HEK293 (cell line): ENCODE data around the gene CRTAC1.

Source experiments
- CTCF ChIA-PET: fragments of 350-600 bp; formaldehyde crosslinking; extraction: SDS; loops from one replicate; lab custom pipeline; 2021; ENCODE audit warnings: antibody characterized with exemption; lab: Yijun Ruan, JAX
- POLR2A ChIA-PET: fragments of 300-600 bp; formaldehyde crosslinking; extraction: SDS; loops from one replicate; lab custom pipeline; 2020; ENCODE audit warnings: antibody characterized with exemption, inconsistent platforms; lab: Yijun Ruan, JAX
- H3K27ac ChIP-seq: fragments of 200-500 bp; sonication (Bioruptor generic); 2 replicates; pipeline ENCODE4 v1.5.1; 2014; ENCODE audit warnings: low read depth, low read length, control low read depth, inconsistent platforms; ENCODE audit errors: extremely low read depth
- H3K36me3 ChIP-seq, 2 experiments: fragments of 200-500 bp in 1 of 2; sonication (Bioruptor generic) in 1 of 2; 1 replicate in 1 of 2; 2 replicates in 1 of 2; pipeline ENCODE4 v1.5.1; 2014 to 2017; ENCODE audit warnings: inconsistent platforms in 2 of 2, low read length in 2 of 2; ENCODE audit not compliant: control insufficient read depth in 2 of 2, insufficient read depth in 1 of 2
- H3K4me1 ChIP-seq: fragments of 200-500 bp; sonication (Bioruptor generic); 2 replicates; pipeline ENCODE4 v1.5.1; 2014; ENCODE audit warnings: mild to moderate bottlenecking, low read length, inconsistent platforms; ENCODE audit not compliant: control insufficient read depth, insufficient read depth
- H3K4me3 ChIP-seq: 2 replicates; pipeline ENCODE4 v1.5.1; 2011; ENCODE audit warnings: low read depth, mild to moderate bottlenecking, control low read depth, low read length, moderate library complexity
- H3K9me3 ChIP-seq: fragments of 200-500 bp; sonication (Bioruptor generic); 2 replicates; pipeline ENCODE4 v1.5.1; 2014; ENCODE audit warnings: low read depth, low read length, inconsistent platforms; ENCODE audit not compliant: control insufficient read depth, insufficient read depth
- GLI4 ChIP-seq: fragments of 450-650 bp; formaldehyde crosslinking; IDR thresholded peaks from 2 replicates; pipeline ENCODE4 v1.5.1; 2016; ENCODE audit warnings: missing biosample characterization, missing genetic modification characterization
- KLF1 ChIP-seq: fragments of 450-650 bp; formaldehyde crosslinking; IDR thresholded peaks from 2 replicates; pipeline ENCODE4 v1.5.1; 2016; ENCODE audit warnings: missing biosample characterization, missing genetic modification characterization
- KLF7 ChIP-seq: fragments of 450-650 bp; formaldehyde crosslinking; IDR thresholded peaks from 2 replicates; pipeline ENCODE4 v1.5.1; 2016; ENCODE audit warnings: missing biosample characterization, missing genetic modification characterization, borderline replicate concordance
- MYNN ChIP-seq: fragments of 450-650 bp; formaldehyde crosslinking; IDR thresholded peaks from 2 replicates; pipeline ENCODE4 v1.5.1; 2016; ENCODE audit warnings: missing biosample characterization, missing genetic modification characterization, borderline replicate concordance
- PRDM1 ChIP-seq: fragments of 450-650 bp; formaldehyde crosslinking; IDR thresholded peaks from 2 replicates; pipeline ENCODE4; 2016; ENCODE audit warnings: missing biosample characterization, missing genetic modification characterization
- RBAK ChIP-seq: fragments of 450-650 bp; formaldehyde crosslinking; IDR thresholded peaks from 2 replicates; pipeline ENCODE4 v1.5.1; 2016; ENCODE audit warnings: missing biosample characterization, missing genetic modification characterization
- TRIM28 ChIP-seq: IDR thresholded peaks from 2 replicates; pipeline ENCODE4 v1.6.1; 2011; ENCODE audit warnings: low read length, control low read depth, borderline replicate concordance
- ZFP41 ChIP-seq: fragments of 450-650 bp; formaldehyde crosslinking; IDR thresholded peaks from 2 replicates; pipeline ENCODE4 v1.5.1; 2016; ENCODE audit warnings: missing biosample characterization, missing genetic modification characterization, borderline replicate concordance
- ZNF10 ChIP-seq: fragments of 450-650 bp; formaldehyde crosslinking; IDR thresholded peaks from 2 replicates; pipeline ENCODE4 v1.5.1; 2017; ENCODE audit warnings: missing biosample characterization, missing genetic modification characterization
- ZNF112 ChIP-seq: fragments of 450-650 bp; formaldehyde crosslinking; IDR thresholded peaks from 2 replicates; pipeline ENCODE4 v1.5.0; 2017; ENCODE audit warnings: missing biosample characterization, missing genetic modification characterization
- ZNF121 ChIP-seq: fragments of 450-650 bp; formaldehyde crosslinking; IDR thresholded peaks from 2 replicates; pipeline ENCODE4 v1.5.1; 2016; ENCODE audit warnings: missing biosample characterization, missing genetic modification characterization
- ZNF157 ChIP-seq: fragments of 450-650 bp; formaldehyde crosslinking; IDR thresholded peaks from 2 replicates; pipeline ENCODE4 v1.5.1; 2016; ENCODE audit warnings: missing biosample characterization, missing genetic modification characterization
- ZNF169 ChIP-seq: fragments of 450-650 bp; formaldehyde crosslinking; IDR thresholded peaks from 2 replicates; pipeline ENCODE4 v1.5.1; 2016; ENCODE audit warnings: missing biosample characterization, missing genetic modification characterization
- ZNF202 ChIP-seq: fragments of 450-650 bp; formaldehyde crosslinking; IDR thresholded peaks from 2 replicates; pipeline ENCODE4 v1.5.1; 2016; ENCODE audit warnings: missing biosample characterization, missing genetic modification characterization, borderline replicate concordance
- ZNF292 ChIP-seq: fragments of 450-650 bp; formaldehyde crosslinking; IDR thresholded peaks from 2 replicates; pipeline ENCODE4 v1.5.1; 2016; ENCODE audit warnings: low read depth, missing biosample characterization, missing genetic modification characterization, borderline replicate concordance
- ZNF335 ChIP-seq: fragments of 450-650 bp; formaldehyde crosslinking; conservative IDR thresholded peaks from 2 replicates; pipeline ENCODE4 v1.5.1; 2016; ENCODE audit warnings: missing biosample characterization, missing genetic modification characterization
- ZNF350 ChIP-seq: fragments of 450-650 bp; formaldehyde crosslinking; IDR thresholded peaks from 2 replicates; pipeline ENCODE4 v1.5.0; 2017; ENCODE audit warnings: missing biosample characterization, mild to moderate bottlenecking, missing genetic modification characterization
- ZNF354C ChIP-seq: fragments of 450-650 bp; formaldehyde crosslinking; IDR thresholded peaks from 2 replicates; pipeline ENCODE4 v1.5.1; 2016; ENCODE audit warnings: missing biosample characterization, missing genetic modification characterization, low read depth, borderline replicate concordance
- ZNF510 ChIP-seq: fragments of 450-650 bp; formaldehyde crosslinking; IDR thresholded peaks from 2 replicates; pipeline ENCODE4 v1.5.1; 2018; ENCODE audit warnings: mild to moderate bottlenecking, missing genetic modification characterization, missing biosample characterization; ENCODE audit not compliant: insufficient replicate concordance
- ZNF558 ChIP-seq: fragments of 450-650 bp; formaldehyde crosslinking; IDR thresholded peaks from 2 replicates; pipeline ENCODE4 v1.5.1; 2016; ENCODE audit warnings: missing biosample characterization, missing genetic modification characterization
- ZNF677 ChIP-seq: fragments of 450-650 bp; IDR thresholded peaks from 2 replicates; pipeline ENCODE4 v1.5.0; 2018; ENCODE audit warnings: missing biosample characterization, mild to moderate bottlenecking, missing genetic modification characterization, moderate library complexity
- ZSCAN16 ChIP-seq: fragments of 450-650 bp; formaldehyde crosslinking; IDR thresholded peaks from 2 replicates; pipeline ENCODE4 v1.5.1; 2016; ENCODE audit warnings: missing biosample characterization, missing genetic modification characterization
- ZSCAN30 ChIP-seq: fragments of 450-650 bp; IDR thresholded peaks from 2 replicates; pipeline ENCODE4 v1.5.1; 2018; ENCODE audit warnings: missing biosample characterization, mild to moderate bottlenecking, missing genetic modification characterization, moderate library complexity
- TF ChIP-seq, protein P1 (sequence below): fragments of 450-650 bp; formaldehyde crosslinking; IDR thresholded peaks from 2 replicates; pipeline ENCODE4 v1.5.1; 2016; ENCODE audit warnings: missing biosample characterization, missing genetic modification characterization
- TF ChIP-seq, protein P2 (sequence below): fragments of 450-650 bp; formaldehyde crosslinking; IDR thresholded peaks from 2 replicates; pipeline ENCODE4 v1.5.1; 2016; ENCODE audit warnings: missing biosample characterization, missing genetic modification characterization
- TF ChIP-seq, protein P3 (sequence below): fragments of 450-650 bp; formaldehyde crosslinking; IDR thresholded peaks from 2 replicates; pipeline ENCODE4 v1.5.1; 2017; ENCODE audit warnings: missing biosample characterization, missing genetic modification characterization
- TF ChIP-seq, protein P4 (sequence below): fragments of 450-650 bp; formaldehyde crosslinking; IDR thresholded peaks from 2 replicates; pipeline ENCODE4 v1.5.1; 2016; ENCODE audit warnings: missing biosample characterization, missing genetic modification characterization
- TF ChIP-seq, protein P5 (sequence below): IDR thresholded peaks from 2 replicates; pipeline ENCODE4 v1.6.1; 2011; ENCODE audit warnings: mild to moderate bottlenecking, low read depth, low read length, borderline replicate concordance
- TF ChIP-seq, protein P6 (sequence below): fragments of 450-650 bp; formaldehyde crosslinking; IDR thresholded peaks from 2 replicates; pipeline ENCODE4 v1.5.1; 2016; ENCODE audit warnings: missing biosample characterization, missing genetic modification characterization

The CRTAC1 gene

DNA sequence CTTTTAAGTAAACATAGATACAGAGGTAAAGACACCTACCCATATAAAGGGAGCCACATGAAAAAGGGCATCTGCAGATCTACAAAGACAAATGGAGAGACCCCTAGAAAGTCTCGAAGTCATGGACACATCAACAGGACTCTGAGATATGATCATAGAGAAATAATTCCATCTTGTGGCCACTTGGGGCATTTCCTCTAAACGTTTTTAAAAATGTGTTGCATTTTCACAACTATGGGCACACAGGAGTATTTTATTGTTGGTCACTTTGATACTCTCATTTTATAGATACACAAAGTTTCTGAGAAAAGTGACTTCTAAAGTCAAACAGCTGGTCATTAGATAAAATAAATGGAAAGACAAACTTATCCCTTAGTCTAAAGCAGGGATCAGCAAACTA is 87.1 kb downstream of the CRTAC1 start:
- ChIA-PET CTCF (interaction anchor here (0.7 to 1.2 kb wide), 3 partner anchors 28 to 98 kb away, joined by 3 to 4 read pairs (median 3); no protein-coding TSS in a partner anchor), POLR2A (no interaction called here)
- H3K4me3 ChIP-seq = no peak overlapping the region
- no peak for TF ChIP-seq ZNF350 (tag by site-specific recombination)
- no peak for TF ChIP-seq KLF7 (tag by site-specific recombination)
- TF ChIP-seq, protein P1, sequence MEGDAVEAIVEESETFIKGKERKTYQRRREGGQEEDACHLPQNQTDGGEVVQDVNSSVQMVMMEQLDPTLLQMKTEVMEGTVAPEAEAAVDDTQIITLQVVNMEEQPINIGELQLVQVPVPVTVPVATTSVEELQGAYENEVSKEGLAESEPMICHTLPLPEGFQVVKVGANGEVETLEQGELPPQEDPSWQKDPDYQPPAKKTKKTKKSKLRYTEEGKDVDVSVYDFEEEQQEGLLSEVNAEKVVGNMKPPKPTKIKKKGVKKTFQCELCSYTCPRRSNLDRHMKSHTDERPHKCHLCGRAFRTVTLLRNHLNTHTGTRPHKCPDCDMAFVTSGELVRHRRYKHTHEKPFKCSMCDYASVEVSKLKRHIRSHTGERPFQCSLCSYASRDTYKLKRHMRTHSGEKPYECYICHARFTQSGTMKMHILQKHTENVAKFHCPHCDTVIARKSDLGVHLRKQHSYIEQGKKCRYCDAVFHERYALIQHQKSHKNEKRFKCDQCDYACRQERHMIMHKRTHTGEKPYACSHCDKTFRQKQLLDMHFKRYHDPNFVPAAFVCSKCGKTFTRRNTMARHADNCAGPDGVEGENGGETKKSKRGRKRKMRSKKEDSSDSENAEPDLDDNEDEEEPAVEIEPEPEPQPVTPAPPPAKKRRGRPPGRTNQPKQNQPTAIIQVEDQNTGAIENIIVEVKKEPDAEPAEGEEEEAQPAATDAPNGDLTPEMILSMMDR (tag by site-specific recombination) = no peak
- TF ChIP-seq ZNF335 (tag by site-specific recombination) = no peak
- no peak for TF ChIP-seq ZNF121
- no peak for TF ChIP-seq ZNF558 (tag by site-specific recombination)
- no peak for TF ChIP-seq ZSCAN16 (tag by site-specific recombination)
- TF ChIP-seq, protein P2, sequence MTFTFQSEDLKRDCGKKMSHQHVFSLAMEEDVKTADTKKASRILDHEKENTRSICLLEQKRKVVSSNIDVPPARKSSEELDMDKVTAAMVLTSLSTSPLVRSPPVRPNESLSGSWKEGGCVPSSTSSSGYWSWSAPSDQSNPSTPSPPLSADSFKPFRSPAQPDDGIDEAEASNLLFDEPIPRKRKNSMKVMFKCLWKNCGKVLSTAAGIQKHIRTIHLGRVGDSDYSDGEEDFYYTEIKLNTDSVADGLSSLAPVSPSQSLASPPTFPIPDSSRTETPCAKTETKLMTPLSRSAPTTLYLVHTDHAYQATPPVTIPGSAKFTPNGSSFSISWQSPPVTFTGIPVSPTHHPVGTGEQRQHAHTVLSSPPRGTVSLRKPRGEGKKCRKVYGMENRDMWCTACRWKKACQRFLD (tag by site-specific recombination) = no peak
- no peak for TF ChIP-seq KLF1 (tag by site-specific recombination)
- TF ChIP-seq ZNF10 (tag by site-specific recombination) = no peak
- no peak for TF ChIP-seq ZFP41 (tag by site-specific recombination)
- TF ChIP-seq, protein P3, sequence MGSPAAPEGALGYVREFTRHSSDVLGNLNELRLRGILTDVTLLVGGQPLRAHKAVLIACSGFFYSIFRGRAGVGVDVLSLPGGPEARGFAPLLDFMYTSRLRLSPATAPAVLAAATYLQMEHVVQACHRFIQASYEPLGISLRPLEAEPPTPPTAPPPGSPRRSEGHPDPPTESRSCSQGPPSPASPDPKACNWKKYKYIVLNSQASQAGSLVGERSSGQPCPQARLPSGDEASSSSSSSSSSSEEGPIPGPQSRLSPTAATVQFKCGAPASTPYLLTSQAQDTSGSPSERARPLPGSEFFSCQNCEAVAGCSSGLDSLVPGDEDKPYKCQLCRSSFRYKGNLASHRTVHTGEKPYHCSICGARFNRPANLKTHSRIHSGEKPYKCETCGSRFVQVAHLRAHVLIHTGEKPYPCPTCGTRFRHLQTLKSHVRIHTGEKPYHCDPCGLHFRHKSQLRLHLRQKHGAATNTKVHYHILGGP = no peak
- no peak for TF ChIP-seq ZNF169 (tag by site-specific recombination)
- TF ChIP-seq ZNF292 (tag by site-specific recombination) = no peak
- TF ChIP-seq GLI4 = no peak
- TF ChIP-seq TRIM28 = no peak
- no peaks in the 10 kb centered on the region for H3K36me3 ChIP-seq
- H3K4me1 ChIP-seq = no peaks in the 10 kb centered on the region
- H3K9me3 ChIP-seq = no peaks in the 10 kb centered on the region
- no peak overlapping the region for H3K27ac ChIP-seq

DNA sequence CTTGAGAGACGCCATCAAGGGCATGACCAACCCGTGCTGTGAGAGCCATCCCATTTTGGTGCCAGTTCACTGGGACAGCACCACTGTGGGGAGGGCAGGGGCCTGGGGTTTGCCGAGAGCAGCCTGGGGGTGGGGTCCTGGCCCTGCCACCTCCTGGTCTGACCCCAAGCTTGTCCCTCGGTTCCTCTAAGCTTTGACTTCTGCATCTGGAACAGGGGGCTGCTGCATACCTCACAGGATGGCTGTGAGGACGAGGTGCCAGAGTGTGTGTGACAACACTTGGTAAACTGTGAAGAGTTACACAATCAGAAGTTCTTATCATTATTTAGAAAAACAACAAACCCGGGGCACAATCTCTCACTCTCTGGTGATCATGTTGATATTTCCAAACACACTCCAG is 89.9 kb downstream of the CRTAC1 start:
- Histone ChIP-seq H3K36me3 (no peaks in the 10 kb centered on the region), H3K4me3 (no peak overlapping the region), H3K4me1 (no peaks in the 10 kb centered on the region), H3K27ac (no peak overlapping the region), H3K9me3 (no peaks in the 10 kb centered on the region)
- ChIA-PET CTCF (interaction anchor here (0.5 to 1.1 kb wide), 6 partner anchors 10 to 151 kb away, joined by 3 to 4 read pairs (median 3); no protein-coding TSS in a partner anchor), POLR2A (no interaction called here)
- no peak for TF ChIP-seq MYNN (tag by site-specific recombination)
- TF ChIP-seq, protein P4, sequence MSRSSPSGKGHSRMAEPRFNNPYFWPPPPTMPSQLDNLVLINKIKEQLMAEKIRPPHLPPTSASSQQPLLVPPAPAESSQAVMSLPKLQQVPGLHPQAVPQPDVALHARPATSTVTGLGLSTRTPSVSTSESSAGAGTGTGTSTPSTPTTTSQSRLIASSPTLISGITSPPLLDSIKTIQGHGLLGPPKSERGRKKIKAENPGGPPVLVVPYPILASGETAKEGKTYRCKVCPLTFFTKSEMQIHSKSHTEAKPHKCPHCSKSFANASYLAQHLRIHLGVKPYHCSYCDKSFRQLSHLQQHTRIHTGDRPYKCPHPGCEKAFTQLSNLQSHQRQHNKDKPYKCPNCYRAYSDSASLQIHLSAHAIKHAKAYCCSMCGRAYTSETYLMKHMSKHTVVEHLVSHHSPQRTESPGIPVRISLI (tag by site-specific recombination) = no peak
- TF ChIP-seq ZNF112 (tag by site-specific recombination) = no peak
- no peak for TF ChIP-seq PRDM1 (tag by site-specific recombination)
- TF ChIP-seq, protein P5, sequence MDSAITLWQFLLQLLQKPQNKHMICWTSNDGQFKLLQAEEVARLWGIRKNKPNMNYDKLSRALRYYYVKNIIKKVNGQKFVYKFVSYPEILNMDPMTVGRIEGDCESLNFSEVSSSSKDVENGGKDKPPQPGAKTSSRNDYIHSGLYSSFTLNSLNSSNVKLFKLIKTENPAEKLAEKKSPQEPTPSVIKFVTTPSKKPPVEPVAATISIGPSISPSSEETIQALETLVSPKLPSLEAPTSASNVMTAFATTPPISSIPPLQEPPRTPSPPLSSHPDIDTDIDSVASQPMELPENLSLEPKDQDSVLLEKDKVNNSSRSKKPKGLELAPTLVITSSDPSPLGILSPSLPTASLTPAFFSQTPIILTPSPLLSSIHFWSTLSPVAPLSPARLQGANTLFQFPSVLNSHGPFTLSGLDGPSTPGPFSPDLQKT = no peak
- TF ChIP-seq, protein P6, sequence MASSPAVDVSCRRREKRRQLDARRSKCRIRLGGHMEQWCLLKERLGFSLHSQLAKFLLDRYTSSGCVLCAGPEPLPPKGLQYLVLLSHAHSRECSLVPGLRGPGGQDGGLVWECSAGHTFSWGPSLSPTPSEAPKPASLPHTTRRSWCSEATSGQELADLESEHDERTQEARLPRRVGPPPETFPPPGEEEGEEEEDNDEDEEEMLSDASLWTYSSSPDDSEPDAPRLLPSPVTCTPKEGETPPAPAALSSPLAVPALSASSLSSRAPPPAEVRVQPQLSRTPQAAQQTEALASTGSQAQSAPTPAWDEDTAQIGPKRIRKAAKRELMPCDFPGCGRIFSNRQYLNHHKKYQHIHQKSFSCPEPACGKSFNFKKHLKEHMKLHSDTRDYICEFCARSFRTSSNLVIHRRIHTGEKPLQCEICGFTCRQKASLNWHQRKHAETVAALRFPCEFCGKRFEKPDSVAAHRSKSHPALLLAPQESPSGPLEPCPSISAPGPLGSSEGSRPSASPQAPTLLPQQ (tag by site-specific recombination) = no peak
- no peak for TF ChIP-seq ZNF202
- no peak for TF ChIP-seq ZNF677
- no peak for TF ChIP-seq ZNF354C
- no peak for TF ChIP-seq ZNF510 (tag by site-specific recombination)
- no peak for TF ChIP-seq ZSCAN30 (tag by site-specific recombination)
- TF ChIP-seq RBAK = no peak
- TF ChIP-seq ZNF157 (tag by site-specific recombination) = no peak
- TF ChIP-seq ZNF350 (tag by site-specific recombination) = no peak
- TF ChIP-seq ZNF335 (tag by site-specific recombination) = no peak
